Liver (tissue), 9 donors: ENCODE results near the gene ACSL1. TPM values are rescaled to one million over a fixed set of nuclear protein-coding genes. Genes with fewer than 3 reads are reported as not detected.

Experiments used
- DNase-seq: peaks from one replicate; pipeline ENCODE4 v3.0.0-alpha.2; 2017; ENCODE audit warnings: low spot score
- H3K27ac ChIP-seq, 2 donors: one replicate each; pipeline ENCODE4 v1.7.0; 2013; ENCODE audit warnings: inconsistent platforms in 2 of 2, low read length in 2 of 2, control low read depth in 1 of 2, low read depth in 1 of 2, mild to moderate bottlenecking in 1 of 2
- H3K27me3 ChIP-seq, 4 donors: one replicate each; pipeline versions ENCODE4 v1.6.1 to v1.7.0; 2013; ENCODE audit warnings: low read length in 3 of 4, inconsistent platforms in 1 of 4, mild to moderate bottlenecking in 1 of 4, moderate library complexity in 1 of 4; ENCODE audit not compliant: control insufficient read depth in 4 of 4, insufficient read depth in 4 of 4
- H3K36me3 ChIP-seq, 4 donors: one replicate each; pipeline versions ENCODE4 v1.6.1 to v1.7.0; 2013; ENCODE audit warnings: low read length in 3 of 4, mild to moderate bottlenecking in 3 of 4, low read depth in 1 of 4, moderate library complexity in 1 of 4; ENCODE audit not compliant: control insufficient read depth in 4 of 4, insufficient read depth in 3 of 4
- H3K4me1 ChIP-seq, 4 donors: one replicate each; pipeline versions ENCODE4 v1.6.1 to v1.7.0; 2013; ENCODE audit warnings: low read length in 3 of 4, mild to moderate bottlenecking in 3 of 4, moderate library complexity in 1 of 4; ENCODE audit not compliant: control insufficient read depth in 4 of 4, insufficient read depth in 4 of 4
- H3K4me3 ChIP-seq, 3 donors: one replicate each; pipeline versions ENCODE4 v1.6.1 to v1.7.0; 2013; ENCODE audit warnings: low read length in 3 of 3, control low read depth in 1 of 3, low read depth in 1 of 3, mild to moderate bottlenecking in 1 of 3
- H3K9ac ChIP-seq, 2 donors: one replicate each; pipeline ENCODE4 v1.7.0; 2013; ENCODE audit warnings: low read length in 2 of 2, mild to moderate bottlenecking in 2 of 2, moderate library complexity in 2 of 2, control low read depth in 1 of 2, low read depth in 1 of 2
- H3K9me3 ChIP-seq, 4 donors: one replicate each; pipeline versions ENCODE4 v1.6.1 to v1.7.0; 2013; ENCODE audit warnings: low read length in 3 of 4; ENCODE audit not compliant: control insufficient read depth in 4 of 4
- CTCF ChIP-seq: fragments of 150-350 bp; IDR thresholded peaks from 2 replicates; pipeline ENCODE4 v1.5.1; 2017; ENCODE audit warnings: improper control_type of control experiment, low read depth, low read length; ENCODE audit not compliant: missing input control
- EGR1 ChIP-seq, 2 donors: IDR thresholded peaks; 2 replicates each; pipeline ENCODE4 v1.6.1; 2016 to 2018; ENCODE audit warnings: antibody characterized with exemption in 2 of 2, low read depth in 2 of 2
- FOXA2 ChIP-seq: IDR thresholded peaks from 2 replicates; pipeline ENCODE4 v1.6.1; 2016; ENCODE audit warnings: antibody characterized with exemption
- MAX ChIP-seq: IDR thresholded peaks from 2 replicates; pipeline ENCODE4 v1.6.1; 2016; ENCODE audit warnings: antibody characterized with exemption
- RAD21 ChIP-seq, 2 donors: IDR thresholded peaks; 2 replicates each; pipeline ENCODE4 v1.6.1; 2016; ENCODE audit warnings: antibody characterized with exemption in 2 of 2, mild to moderate bottlenecking in 2 of 2
- REST ChIP-seq: IDR thresholded peaks from 2 replicates; pipeline ENCODE4 v1.6.1; 2016; ENCODE audit warnings: antibody characterized with exemption, mild to moderate bottlenecking
- RXRA ChIP-seq, 2 donors: IDR thresholded peaks; 2 replicates each; pipeline ENCODE4 v1.6.1; 2017 to 2018; ENCODE audit warnings: antibody characterized with exemption in 2 of 2, mild to moderate bottlenecking in 1 of 2
- TAF1 ChIP-seq: conservative IDR thresholded peaks from 2 replicates; pipeline ENCODE4 v1.6.1; 2016; ENCODE audit warnings: antibody characterized with exemption, mild to moderate bottlenecking
- YY1 ChIP-seq: IDR thresholded peaks from 2 replicates; pipeline ENCODE4 v1.6.1; 2016; ENCODE audit warnings: antibody characterized with exemption, mild to moderate bottlenecking
- ZBTB33 ChIP-seq: IDR thresholded peaks from 2 replicates; pipeline ENCODE4 v1.6.1; 2016; ENCODE audit warnings: antibody characterized with exemption
- WGBS: extraction: QIAGEN DNeasy Blood & Tissue Kit; methylation state at CpG from one replicate; pipeline ENCODE4 v1.1.7; 2013; 5-methylcytosine and 5-hydroxymethylcytosine counted together
- polyA plus RNA-seq, 2 donors: library from polyadenylated mRNA; stranded (reverse) in 1 of 2; unstranded in 1 of 2; fragments of 200-250 nt in 1 of 2; fragments of >200 nt in 1 of 2; fragmentation: Nextera tagmentation in 1 of 2; extraction: Ambion mirVana in 1 of 2; gene quantifications; one replicate each; pipeline versions ENCODE4 v1.2.1 to v1.2.3, GENCODE V29; 2013 to 2015
- total RNA-seq, 2 donors: library from RNA; depleted of rRNA; stranded (reverse); fragments of >200 nt; gene quantifications; one replicate each; pipeline ENCODE4 v1.2.3, GENCODE V29; 2014
- donor health status: healthy.
- donor health status: healthy.
- donor health status: healthy.
- donor health status: healthy.
- donor health status: healthy.

Gene ACSL1
- total and polyA plus RNA-seq, 4 donors, result 210 to 2,226 (median 878) TPM

- WGBS, result 88% methylated on average over 3 of the region's 3 CpGs
These were observed 38.1 kb upstream of the ACSL1 start for GRCh38 chr4:184863916-184864315.

More at GRCh38 chr4:184863916-184864315, 38.1 kb upstream of the ACSL1 start:
- no peaks in the 10 kb centered on the region for H3K27me3 ChIP-seq
- H3K27ac ChIP-seq, result no peak overlapping the region
- TF ChIP-seq TAF1 (no peak), YY1 (no peak), RXRA (IDR thresholded peaks at IDR 0.05) (no peak), CTCF (no peak), ZBTB33 (no peak), EGR1 (IDR thresholded peaks at IDR 0.05; ENCODE audit: low read depth in 2 of 2) (no peak), FOXA2 (no peak), REST (no peak), RAD21 (IDR thresholded peaks at IDR 0.05) (no peak), MAX (no peak)
- H3K36me3 ChIP-seq, result no peaks in the 10 kb centered on the region
- no peaks in the 10 kb centered on the region for H3K4me1 ChIP-seq
- no peaks in the 10 kb centered on the region for H3K9me3 ChIP-seq
- H3K4me3 ChIP-seq, result no peak overlapping the region
- no peak for DNase-seq
- no peak overlapping the region for H3K9ac ChIP-seq
